Activated naive CD4-positive, alpha-beta T cell treated with anti-CD3 and anti-CD28 coated beads, Interleukin-2, amount 50 U/mL, for 16 hours (primary cell): ENCODE data around the gene ACTG2.
"Not testable (repeated sequence)": the region's sequence is repeated elsewhere in the genome, so short reads cannot be mapped to it uniquely, and the experiment has no call there.

ENCODE experiments used
- DNase-seq: peaks from one replicate; pipeline ENCODE4 v3.0.0-alpha.2; 2020

ACTG2 gene

DNA sequence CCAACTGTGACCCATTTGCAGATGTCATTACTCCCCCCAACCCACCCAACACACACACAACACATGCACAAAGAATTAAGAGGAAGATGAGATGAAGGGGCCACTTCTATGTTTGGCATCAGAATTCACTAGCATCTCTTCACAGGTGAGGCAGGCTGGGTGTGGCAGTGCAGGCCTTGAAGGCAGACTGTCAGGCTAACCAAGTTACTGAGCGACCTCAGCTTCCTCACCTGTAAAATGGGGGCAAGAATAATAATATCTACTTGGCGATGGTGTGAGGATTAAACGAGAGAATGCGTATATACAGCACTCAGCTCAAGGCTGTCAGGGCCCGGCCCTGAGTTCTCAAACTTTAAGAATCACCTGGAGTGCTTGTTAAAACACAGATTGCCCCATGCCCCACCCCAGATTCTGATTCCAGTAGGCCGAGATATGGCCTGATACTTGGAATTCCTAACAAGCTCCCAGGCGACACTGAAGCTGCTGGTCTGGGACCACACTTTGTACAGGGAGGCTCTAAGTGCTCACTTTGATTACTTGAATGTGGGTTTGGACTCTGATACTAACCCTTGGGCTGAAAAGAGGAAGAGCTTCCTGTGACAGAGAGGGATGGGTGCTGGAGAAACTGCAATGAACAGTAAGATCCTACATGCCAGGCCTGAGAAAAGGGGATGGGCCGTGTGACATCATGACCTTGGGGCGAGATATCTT lies 1.1 kb downstream of the ACTG2 start:
- DNase-seq = no peak

- no peak for DNase-seq
Measured at GRCh38 chr2:73894475-73894850, 1.7 kb downstream of the ACTG2 start.

DNA sequence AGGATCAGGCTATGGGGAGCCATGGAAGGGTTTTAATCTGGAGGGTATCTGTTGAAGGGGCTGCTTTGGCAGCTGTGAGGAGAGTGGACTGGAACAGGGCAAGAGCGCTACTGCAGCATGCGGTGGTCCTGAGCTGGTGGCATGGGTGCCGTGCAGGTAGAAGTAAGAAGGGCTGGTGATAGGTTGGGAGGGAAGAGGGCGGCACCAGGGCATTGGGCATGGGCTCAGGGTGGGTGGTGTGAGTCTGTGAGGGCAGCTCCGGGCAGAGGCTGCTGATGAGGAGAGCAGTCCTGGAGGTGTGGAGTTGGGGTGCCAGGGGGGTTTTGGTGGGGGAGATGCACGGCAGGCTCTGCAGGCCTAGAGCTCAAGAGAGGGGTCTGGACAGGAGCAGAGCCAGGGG lies 2.1 kb downstream of the ACTG2 start:
- DNase-seq = no peak

DNA sequence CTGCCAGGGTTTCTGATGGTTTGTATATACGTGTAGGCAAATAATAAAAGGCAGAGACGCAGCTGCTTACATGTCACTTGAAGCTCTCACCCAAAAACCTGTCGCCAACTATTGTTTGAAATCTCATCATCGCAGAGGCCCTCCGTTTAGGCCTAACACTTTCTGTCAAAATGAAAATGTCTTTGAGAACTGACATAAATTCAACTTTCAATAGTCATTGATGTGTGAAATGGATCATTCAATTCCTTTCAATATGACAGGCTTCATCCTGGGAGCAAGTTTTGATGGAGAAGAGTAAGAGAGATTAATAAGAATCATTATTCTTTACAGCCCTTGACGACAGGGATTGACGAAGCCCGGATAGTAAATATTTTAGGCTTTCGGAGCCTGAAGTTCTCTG lies 2.7 kb downstream of the ACTG2 start:
- no peak for DNase-seq

- DNase-seq = no peak
Measured at GRCh38 chr2:73896362-73897239, 3.8 kb downstream of the ACTG2 start.

- no peak for DNase-seq
Measured at GRCh38 chr2:73897240-73897583, 4.4 kb downstream of the ACTG2 start.

GRCh38 chr2:73897934-73898333 lies 5.1 kb downstream of the ACTG2 start:
- no peak for DNase-seq

DNA sequence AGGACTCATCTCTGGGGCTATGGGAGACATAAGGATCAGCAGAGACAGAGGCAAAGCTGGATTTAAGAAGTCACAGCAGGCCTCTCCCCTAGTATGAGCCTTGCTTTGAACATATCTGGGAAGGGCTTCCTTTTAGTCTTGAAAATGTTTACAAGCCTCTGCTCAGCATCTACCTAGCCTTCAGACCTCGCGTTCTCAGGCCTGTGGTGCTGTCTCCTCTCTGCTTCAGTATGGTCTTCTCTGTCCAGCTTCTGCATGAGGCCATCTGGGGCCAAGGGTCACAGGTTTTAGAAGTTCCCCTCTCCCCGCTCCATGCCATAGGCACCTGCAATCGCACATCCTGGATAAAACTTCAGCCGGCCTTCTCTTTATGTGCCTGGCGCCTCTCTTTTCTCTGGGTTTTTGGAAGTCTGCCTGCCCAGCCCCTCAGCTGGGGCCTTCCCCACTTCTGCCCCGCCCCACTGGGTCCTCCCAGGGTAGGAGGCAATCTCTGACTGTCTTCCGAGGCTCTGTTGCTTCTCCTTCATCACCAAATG lies 7.1 kb downstream of the ACTG2 start:
- DNase-seq = no peak

DNA sequence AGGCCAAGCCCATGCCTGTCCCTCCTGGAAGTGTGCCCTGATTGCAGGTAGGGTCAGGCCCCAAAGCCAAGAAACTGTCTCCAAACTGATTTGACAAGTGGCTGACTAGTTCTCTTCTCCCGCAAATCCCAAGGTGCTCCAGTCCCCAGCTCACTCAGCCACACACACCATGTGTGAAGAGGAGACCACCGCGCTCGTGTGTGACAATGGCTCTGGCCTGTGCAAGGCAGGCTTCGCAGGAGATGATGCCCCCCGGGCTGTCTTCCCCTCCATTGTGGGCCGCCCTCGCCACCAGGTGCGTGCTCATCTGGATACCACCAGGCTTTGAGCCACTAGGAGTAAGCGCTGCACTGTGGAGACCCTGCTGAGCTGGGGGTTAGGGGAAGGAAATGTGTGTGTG lies 8.3 kb downstream of the ACTG2 start:
- no peak for DNase-seq

DNA sequence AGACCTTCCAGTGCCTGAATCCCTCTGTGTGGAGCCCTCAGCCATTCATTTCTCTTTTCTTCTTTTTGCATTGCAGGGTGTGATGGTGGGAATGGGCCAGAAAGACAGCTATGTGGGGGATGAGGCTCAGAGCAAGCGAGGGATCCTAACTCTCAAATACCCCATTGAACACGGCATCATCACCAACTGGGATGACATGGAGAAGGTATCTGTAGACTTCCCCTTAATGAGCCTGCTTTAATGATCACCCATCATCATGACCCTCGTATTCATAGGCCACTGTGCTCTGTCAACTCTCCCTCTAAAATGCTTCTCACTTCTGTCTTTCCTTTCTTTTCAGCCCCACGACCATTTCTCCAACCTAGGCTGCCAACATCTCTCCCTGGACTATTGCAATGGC lies 9.5 kb downstream of the ACTG2 start:
- DNase-seq = no peak

DNA sequence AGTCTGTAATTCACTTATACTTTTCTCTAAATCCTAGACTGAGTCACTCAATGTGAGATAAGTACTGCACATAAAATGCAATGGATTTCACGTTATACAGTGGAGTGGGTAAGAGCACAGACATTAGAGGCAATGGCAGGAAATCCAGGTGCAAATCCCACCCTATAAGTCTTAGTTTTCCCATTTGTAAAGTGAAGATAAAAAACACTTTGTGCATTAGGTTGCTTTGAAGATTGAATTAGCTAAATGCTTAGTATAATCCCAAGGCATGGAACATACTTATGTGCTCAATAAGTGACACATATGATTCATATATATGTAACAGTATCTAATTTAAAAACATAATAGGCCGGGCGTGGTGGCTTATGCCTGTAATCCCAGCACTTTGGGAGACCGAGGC lies 10.5 kb downstream of the ACTG2 start:
- DNase-seq = no peak

DNA sequence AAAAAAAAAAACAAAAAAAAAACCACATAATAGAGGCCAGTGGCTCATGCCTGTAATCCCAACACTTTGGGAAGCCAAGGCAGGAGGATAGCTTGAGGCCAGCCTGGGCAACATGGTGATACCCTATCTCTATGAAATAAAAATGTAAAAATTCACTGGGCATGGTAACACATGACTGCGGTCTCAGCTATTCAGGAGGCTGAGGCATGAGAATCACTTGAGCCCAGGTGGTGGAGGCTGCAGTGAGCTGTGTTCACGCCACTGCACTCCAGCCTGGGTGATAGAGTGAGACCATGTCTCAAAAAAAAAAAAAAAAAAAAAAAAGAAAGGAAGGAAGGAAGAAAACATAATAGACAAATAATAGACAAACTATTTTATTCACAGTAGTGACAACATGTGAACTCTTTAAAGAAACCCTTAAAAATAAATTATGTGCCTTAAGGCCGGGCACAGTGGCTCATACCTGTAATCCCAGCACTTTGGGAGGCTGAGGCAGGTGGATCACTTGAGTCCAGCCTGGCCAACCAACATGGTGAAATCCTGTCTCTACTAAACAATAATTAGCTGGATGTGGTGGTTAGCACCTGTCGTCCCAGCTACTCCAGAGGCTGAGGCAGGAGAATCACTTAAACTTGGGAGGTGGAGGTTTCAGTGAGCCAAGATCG lies 11.3 kb downstream of the ACTG2 start:
- not testable (repeated sequence) for DNase-seq

- DNase-seq = no peak
Measured at GRCh38 chr2:73904952-73905351, 12.1 kb downstream of the ACTG2 start.

DNA sequence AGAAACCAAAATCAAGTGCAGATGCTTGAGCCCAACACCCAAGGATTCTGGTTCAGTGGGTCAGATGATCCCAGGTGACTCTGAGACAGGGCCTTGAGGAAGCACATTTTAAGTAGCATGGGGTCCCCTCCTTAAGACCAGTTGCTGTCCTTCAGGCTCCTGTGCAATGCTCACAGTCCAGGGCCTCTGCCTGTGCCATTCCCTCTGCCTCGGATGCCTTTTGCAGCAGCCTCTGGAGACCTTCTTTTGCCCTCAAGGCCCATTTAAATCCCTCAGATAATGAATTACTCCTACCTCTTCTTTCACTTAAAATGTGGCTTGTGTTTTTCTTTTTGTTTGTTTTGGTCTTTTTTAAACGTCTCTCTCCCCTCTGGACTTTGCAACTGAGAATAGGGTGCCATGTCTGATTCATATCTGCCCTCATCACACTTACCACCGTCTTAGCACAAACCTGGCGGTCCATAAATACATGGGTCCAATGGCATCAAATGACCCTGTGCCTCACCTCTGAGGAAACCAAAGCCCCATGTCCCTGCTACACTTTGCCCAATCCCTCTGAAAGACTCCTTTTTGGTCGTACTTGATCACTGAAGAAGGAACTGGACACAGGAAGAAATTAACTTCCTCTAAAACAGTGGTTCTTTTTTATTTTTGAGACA lies 14.2 kb downstream of the ACTG2 start:
- DNase-seq = no peak

DNA sequence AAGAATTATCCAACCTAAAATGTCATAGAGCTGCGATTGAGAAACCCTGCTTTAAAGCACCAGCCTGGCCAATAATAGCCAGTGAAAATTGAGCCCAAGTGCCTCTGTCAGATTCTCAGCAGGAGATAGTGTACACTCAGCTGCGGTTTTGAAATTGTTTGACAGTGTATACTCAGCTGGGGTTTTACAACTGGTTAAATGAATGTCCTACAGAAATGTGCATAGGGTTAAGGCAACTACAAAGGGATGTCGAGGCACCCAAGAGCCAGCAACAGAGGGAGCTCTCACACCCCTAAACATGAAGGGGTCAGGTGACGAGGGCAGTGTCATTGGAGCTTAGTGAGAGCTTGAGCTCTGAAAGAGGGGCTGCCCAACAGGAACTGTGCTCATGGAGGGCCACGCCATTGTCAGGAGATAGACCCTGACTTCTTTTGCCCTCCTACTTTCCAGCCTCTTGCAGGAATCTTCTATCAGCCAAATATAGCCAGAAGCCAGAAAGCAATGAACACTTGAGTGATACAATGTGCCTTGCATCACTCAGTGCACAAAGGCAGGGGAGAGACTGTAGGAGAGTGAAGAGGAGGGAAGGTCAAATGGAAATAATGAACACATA lies 15.1 kb downstream of the ACTG2 start:
- DNase-seq = peak; percentile 58

GRCh38 chr2:73908689-73909652 lies 16.2 kb downstream of the ACTG2 start:
- no peak for DNase-seq

DNA sequence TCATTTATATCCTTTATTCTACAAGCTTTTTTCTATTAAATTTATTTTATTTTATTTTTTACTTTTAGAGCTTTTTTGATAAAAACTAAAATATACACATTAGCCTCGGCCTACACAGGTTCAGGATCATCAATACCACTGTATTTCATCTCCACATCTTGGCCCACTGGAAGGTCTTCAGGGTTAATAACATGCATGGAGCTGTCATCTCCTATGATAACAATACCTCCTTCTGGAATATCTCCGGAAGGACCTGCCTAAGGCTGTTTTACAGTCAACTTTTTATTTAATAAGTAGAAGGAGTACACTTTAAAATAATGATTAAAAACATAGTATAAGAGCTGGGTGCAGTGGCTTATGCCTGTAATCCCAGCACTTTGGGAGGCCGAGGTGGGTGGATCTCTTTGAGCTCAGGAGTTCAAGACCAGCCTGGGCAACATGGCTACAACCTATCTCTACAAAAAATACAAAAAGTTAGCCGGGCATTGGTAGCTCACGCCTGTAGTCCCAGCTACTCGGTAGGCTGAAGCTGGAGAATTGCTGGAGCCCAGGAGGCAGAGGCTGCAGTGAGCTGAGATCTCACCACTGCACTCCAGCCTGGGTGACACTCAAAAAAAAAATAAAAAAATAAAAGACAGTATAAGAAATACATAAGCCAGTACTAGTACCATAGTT lies 18.2 kb downstream of the ACTG2 start:
- DNase-seq = no peak

- DNase-seq = no peak
Measured at GRCh38 chr2:73911548-73912208, 18.9 kb downstream of the ACTG2 start.

DNA sequence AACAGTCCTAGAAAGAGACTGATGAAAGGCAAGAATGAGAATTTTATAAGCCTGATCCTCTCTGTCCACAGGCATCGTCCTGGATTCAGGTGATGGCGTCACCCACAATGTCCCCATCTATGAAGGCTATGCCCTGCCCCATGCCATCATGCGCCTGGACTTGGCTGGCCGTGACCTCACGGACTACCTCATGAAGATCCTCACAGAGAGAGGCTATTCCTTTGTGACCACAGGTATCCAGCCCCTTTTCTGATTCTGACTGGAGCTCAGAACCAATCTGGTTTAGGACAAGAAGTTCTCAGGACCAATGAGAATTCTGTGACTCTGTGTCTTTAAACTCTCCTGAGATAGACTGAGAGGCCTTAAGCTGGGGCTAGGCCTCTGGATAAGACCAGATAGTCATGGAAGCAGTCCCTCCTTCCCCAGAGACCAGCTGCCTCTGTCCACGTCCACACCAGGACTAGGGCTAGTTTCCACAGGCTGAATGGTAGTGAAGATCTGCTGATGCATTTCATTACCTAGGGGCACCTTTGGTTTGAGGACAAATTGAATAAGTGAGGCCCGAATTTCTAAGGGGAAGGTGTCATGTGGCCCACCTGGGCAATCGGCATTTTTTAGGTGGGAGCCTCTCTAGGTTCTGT lies 20.7 kb downstream of the ACTG2 start:
- DNase-seq = no peak

DNA sequence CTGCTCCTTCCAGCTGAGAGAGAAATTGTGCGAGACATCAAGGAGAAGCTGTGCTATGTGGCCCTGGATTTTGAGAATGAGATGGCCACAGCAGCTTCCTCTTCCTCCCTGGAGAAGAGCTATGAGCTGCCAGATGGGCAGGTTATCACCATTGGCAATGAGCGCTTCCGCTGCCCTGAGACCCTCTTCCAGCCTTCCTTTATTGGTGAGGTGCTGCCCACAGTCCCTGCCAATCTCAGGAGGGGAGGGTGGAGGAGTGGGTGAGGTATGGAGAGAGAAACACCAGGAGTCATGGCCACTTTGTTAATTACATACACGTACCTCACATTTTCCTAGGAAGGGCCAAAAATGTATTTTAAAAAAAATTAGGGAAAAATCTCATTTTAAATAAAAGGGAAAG lies 21.9 kb downstream of the ACTG2 start:
- DNase-seq = no peak
